ENCODE results near the gene LINGO4. TPM values are rescaled to one million over a fixed set of nuclear protein-coding genes. Genes with fewer than 3 reads are reported as not detected.

Gene LINGO4, protein sequence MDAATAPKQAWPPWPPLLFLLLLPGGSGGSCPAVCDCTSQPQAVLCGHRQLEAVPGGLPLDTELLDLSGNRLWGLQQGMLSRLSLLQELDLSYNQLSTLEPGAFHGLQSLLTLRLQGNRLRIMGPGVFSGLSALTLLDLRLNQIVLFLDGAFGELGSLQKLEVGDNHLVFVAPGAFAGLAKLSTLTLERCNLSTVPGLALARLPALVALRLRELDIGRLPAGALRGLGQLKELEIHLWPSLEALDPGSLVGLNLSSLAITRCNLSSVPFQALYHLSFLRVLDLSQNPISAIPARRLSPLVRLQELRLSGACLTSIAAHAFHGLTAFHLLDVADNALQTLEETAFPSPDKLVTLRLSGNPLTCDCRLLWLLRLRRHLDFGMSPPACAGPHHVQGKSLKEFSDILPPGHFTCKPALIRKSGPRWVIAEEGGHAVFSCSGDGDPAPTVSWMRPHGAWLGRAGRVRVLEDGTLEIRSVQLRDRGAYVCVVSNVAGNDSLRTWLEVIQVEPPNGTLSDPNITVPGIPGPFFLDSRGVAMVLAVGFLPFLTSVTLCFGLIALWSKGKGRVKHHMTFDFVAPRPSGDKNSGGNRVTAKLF
- under 0.01 TPM for total RNA-seq

DNA sequence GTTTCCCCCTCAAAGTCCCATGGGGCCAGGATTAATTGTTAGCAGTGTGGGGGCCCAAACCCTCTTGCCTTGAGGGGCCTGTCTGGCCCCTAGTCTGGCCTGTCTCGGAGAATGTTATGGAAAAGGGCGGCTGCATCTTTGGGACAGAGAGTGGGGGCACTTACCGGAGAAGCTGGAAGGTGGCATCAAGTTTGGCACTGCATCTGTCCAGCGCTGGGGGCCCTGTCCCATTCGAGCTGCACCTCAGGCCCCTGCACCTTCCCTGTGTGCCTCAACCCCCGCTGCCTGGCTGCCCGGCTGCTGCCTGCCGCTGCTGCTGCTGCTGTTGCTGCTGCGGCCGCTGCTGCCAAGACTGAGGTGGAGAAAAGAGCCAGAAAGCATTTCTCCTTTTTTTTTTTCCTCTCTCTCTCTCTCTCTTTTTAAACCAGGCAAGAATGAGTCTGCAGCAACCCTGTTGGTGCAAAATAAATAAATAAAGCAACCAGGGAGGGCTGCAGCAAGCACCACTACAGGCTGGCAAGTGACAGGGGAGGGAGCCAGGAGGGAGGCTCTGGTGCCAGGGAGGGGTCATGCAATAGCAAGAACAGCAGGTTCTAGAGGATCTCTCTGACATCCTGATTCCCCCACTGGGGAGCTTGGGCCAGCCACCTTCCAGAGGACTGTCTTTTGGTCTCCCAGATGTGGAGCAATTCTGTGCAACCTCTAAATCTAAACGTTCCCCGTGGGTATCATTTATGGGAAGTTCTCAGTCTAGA, at the start of gene LINGO4:
TSS of gene LINGO4 (minus strand) at position 354 of the 755 bp plus-strand sequence. CDS start 2,715 bp downstream, outside the sequence.
- Histone ChIP-seq H3K4me1 (ENCODE audit: insufficient read depth, low read length) (no peaks in the 10 kb centered on the region), H3K9me3 (ENCODE audit: low read depth, low read length) (no peaks in the 10 kb centered on the region), H3K4me3 (ENCODE audit: low read length) (no peak within 1 kb of the TSS), H3K27me3 (ENCODE audit: insufficient read depth, low read length) (peaks cover 2% of the 10 kb centered on the region)

DNA sequence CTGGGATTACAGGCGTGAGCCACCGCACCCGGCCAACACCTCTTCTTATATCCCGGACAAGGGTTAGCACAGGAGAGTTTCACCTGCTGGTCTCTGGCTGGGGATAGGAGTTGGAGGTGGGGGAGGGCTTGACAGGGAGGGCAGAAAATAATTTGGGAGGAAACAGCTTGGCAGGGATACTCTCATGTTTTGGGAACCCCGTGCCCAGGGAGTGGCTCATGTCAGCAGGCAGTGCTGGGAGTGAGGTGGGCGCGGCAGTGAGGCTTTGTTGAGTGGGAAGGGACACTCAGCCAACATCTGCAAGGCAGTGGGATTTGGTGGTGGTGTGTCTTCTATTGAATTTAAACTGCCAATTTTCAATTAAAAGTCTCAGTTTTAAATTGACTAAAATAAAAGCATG, 49.4 kb upstream of the LINGO4 start:
- H3K4me3 ChIP-seq (ENCODE audit: low read length), result no peak overlapping the region
- H3K9me3 ChIP-seq (ENCODE audit: low read depth, low read length), result no peaks in the 10 kb centered on the region
- peaks cover 15% of the 10 kb centered on the region for H3K4me1 ChIP-seq (ENCODE audit: insufficient read depth, low read length)

DNA sequence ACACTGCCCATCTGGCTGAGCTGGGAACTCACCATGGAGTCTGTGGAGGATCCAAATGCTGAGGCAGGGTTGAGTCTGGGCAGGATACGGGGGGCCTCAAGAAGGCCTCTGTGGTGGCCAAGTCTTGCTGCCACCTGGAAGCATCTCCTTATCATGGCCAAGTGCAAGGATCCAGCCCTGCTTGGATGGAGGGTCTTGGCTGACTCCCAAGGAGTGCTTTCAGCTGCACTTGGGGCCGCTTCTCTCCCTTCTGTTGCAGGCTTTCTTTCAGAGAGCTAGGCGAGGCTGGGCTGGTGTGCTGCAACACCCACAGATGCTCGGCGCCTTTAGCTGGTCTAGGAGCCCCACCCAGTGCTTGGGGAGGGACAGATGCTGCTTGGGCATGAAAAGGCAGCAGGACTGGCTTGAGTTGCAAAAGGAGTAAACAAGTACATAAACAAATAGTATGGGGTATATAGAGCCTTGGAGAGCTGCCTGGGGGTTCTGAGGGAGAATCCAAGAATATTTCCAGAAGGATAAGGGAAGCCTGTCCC, 48.3 kb upstream of the LINGO4 start, which contains the start of gene THEM5:
TSS of gene THEM5 (minus strand) at position 302 of the 533 bp plus-strand sequence. CDS start at position 155, 147 bp downstream.
- H3K4me1 ChIP-seq (ENCODE audit: insufficient read depth, low read length), result peaks cover 15% of the 10 kb centered on the region
- H3K9me3 ChIP-seq (ENCODE audit: low read depth, low read length), result no peaks in the 10 kb centered on the region
- H3K4me3 ChIP-seq (ENCODE audit: low read length), result no peak within 1 kb of the TSS
- peaks cover 4% of the 10 kb centered on the region for H3K27me3 ChIP-seq (ENCODE audit: insufficient read depth, low read length)

More for the DNA sequence above, 49.4 kb upstream of the LINGO4 start:
- no peaks in the 10 kb centered on the region for H3K27me3 ChIP-seq (ENCODE audit: insufficient read depth, low read length)

DNA sequence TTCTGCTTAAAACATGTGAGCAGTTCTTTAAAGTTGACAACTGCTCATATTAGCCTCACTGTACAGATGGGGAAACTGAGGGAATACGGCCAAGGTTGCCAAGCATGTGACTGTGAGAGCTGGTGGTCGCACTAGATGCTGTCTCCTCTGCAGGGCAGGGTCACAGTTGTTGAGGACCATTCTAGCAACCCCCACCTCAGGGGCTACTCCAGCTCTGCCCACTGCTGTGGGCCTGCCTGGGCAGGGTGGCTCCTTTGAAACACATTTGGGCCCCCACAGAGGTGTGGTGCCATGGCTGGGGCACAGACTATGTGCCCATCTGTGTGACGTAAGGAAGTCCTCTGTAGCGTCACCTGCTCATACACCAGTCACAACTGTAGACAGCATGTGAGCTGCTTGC, 47.5 kb upstream of the LINGO4 start:
- peaks cover 10% of the 10 kb centered on the region for H3K4me1 ChIP-seq (ENCODE audit: insufficient read depth, low read length)
- H3K27me3 ChIP-seq (ENCODE audit: insufficient read depth, low read length), result peaks cover 4% of the 10 kb centered on the region
- no peaks in the 10 kb centered on the region for H3K9me3 ChIP-seq (ENCODE audit: low read depth, low read length)
- no peak overlapping the region for H3K4me3 ChIP-seq (ENCODE audit: low read length)

DNA sequence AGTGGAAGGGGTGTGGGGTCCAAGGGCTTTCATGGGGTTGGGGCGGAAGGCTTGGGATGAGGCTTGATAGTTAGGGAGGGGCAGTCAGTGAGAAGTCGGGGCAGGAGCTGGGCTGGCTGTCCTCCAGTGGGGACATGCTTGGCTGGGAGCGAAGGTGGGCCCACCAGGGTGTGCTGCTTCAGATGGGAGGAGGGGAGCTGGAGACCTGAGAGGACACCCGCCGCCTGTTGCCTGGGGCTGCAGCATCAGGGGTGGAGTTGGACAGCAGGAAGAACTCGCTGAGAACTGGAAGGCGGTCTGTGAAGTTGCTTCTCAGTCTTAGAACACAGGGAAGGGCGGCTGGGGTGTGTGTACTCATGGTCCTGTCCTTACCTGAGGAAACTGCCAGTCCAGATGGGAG, 46.7 kb upstream of the LINGO4 start:
- Histone ChIP-seq H3K4me3 (ENCODE audit: low read length) (no peak overlapping the region), H3K4me1 (ENCODE audit: insufficient read depth, low read length) (peaks cover 1% of the 10 kb centered on the region), H3K27me3 (ENCODE audit: insufficient read depth, low read length) (peaks cover 4% of the 10 kb centered on the region), H3K9me3 (ENCODE audit: low read depth, low read length) (no peaks in the 10 kb centered on the region)

DNA sequence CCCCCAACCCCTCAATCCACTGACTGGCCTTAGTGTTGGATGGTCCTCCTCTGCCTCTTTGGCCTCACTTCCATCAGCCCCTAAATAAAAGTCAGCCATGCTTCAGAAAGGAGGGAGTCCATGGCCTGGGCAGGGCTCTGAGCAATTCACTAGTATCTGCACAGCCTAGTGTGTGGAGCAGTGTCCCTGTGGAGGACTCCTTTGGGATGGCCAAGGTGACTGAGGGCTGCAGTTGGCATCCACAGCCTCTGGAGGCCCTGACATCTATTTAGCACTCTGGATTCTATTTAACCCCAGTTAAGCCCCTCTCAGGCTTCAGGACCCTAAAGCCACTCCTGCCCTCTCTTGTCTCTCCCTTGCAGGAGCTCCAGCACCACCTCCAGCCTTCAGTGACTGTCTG, 44.7 kb upstream of the LINGO4 start:
- H3K27me3 ChIP-seq (ENCODE audit: insufficient read depth, low read length), result peaks cover 4% of the 10 kb centered on the region
- H3K4me3 ChIP-seq (ENCODE audit: low read length), result no peak overlapping the region
- no peaks in the 10 kb centered on the region for H3K9me3 ChIP-seq (ENCODE audit: low read depth, low read length)
- no peaks in the 10 kb centered on the region for H3K4me1 ChIP-seq (ENCODE audit: insufficient read depth, low read length)

DNA sequence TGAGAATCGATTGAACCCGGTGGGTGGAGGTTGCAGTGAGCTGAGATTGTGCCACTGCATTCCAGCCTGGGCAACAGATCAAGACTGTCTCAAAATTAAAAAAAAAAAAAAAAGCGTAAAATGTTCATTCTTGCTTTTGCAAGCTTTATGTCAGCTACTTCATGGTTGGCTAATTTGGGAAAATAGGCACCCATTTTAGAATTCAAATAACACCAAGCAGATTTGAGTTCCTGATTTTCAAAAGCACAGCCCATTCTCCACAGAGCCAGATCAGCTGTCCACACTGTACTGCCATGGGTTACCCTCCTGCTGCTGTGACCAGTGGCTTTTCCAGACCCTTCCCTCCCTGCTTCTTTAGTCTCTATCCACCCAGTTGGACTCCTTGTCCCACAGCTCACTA, 43.9 kb upstream of the LINGO4 start:
- Histone ChIP-seq H3K4me1 (ENCODE audit: insufficient read depth, low read length) (no peaks in the 10 kb centered on the region), H3K4me3 (ENCODE audit: low read length) (no peak overlapping the region), H3K9me3 (ENCODE audit: low read depth, low read length) (no peaks in the 10 kb centered on the region), H3K27me3 (ENCODE audit: insufficient read depth, low read length) (peaks cover 4% of the 10 kb centered on the region)

DNA sequence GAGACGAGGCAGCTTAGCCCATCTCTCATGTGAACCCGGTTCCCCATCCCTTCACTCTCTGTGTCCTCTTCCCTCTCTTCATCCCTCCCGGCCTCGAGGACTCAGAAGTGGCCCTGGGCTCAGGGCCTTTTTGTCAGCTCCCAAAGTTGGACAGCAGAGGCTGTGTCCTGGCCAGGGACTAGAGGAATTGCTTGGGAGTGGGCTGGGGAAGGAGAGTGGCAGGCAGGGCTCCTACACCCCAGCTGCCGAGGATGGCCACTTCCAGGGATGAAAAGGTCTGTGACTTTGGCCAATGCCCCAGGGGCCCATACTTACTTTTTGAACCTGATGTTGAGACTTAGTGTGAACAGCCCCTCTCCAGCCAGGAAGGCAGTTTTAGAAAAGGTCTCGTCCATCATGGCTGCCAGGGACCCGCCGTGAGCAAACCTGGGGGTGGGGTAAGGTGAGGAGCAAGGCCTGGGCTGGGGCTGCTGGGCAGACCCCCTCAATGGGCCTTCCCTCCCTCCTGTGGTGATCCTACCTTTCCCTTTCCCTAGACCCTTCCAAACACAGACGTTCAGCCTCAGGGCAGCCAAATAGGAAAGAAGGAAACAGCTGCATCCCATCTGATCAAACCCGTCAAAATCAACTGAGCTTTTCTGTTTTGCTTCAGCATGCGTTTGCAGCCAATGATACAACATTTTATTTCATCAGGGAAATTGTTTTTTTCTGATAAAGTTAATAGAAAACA, 42.8 kb upstream of the LINGO4 start:
- Histone ChIP-seq H3K4me1 (ENCODE audit: insufficient read depth, low read length) (no peaks in the 10 kb centered on the region), H3K9me3 (ENCODE audit: low read depth, low read length) (no peaks in the 10 kb centered on the region), H3K4me3 (ENCODE audit: low read length) (no peak overlapping the region), H3K27me3 (ENCODE audit: insufficient read depth, low read length) (peaks cover 4% of the 10 kb centered on the region)

DNA sequence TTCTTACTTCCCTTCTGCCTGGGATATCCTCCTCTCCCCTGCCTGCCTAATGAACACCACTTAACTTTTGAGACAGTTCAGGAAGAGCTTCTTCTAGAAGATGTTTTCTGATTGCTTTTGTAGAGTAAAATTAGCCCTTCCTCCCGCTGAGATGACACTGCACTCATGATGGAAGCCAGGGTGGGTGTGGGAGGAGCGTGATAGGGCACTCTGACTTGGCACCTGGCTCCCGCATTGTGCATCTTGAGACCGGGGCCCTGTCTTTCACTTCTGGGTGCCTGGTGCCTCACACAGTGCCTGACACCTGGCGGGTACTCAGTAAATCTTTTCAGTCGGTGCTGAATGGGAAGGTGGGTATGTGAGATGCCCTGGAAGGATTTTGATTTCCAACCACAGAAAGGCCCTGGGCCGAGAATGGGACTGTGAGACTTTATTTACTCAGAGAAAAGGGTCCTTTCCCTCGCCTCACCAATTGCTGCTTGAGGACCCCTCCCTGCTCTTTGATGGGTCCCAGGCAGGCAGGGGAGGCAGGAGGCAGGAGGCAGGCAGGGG, 41.5 kb upstream of the LINGO4 start:
- H3K9me3 ChIP-seq (ENCODE audit: low read depth, low read length), result no peaks in the 10 kb centered on the region
- peaks cover 4% of the 10 kb centered on the region for H3K27me3 ChIP-seq (ENCODE audit: insufficient read depth, low read length)
- H3K4me1 ChIP-seq (ENCODE audit: insufficient read depth, low read length), result no peaks in the 10 kb centered on the region
- H3K4me3 ChIP-seq (ENCODE audit: low read length), result no peak overlapping the region

DNA sequence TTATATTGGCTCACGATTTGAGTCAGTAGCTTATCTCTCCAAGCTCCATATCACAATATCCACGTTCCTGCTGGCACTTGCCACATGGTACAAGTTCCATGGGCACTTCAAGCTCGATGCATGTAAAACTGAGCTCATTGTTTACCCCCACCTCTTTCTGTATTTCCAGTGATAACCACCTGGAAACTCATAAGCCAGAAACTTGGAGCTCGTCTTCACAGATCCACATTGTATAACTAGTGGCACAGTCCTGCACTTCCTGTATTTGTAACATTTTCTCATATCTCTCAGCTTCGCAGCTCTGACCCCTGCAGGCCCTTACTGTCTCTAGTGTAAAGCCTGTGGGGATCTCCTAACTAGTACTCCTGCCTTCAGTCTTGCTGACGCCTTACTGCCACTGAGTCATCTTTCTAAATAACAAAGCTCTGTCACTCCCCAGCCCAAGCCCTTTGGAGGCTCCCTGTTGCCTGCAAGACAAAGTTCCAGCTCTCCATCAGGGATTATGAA, 40.9 kb upstream of the LINGO4 start:
- Histone ChIP-seq H3K4me3 (ENCODE audit: low read length) (no peak overlapping the region), H3K27me3 (ENCODE audit: insufficient read depth, low read length) (peaks cover 6% of the 10 kb centered on the region), H3K4me1 (ENCODE audit: insufficient read depth, low read length) (no peaks in the 10 kb centered on the region), H3K9me3 (ENCODE audit: low read depth, low read length) (no peaks in the 10 kb centered on the region)

DNA sequence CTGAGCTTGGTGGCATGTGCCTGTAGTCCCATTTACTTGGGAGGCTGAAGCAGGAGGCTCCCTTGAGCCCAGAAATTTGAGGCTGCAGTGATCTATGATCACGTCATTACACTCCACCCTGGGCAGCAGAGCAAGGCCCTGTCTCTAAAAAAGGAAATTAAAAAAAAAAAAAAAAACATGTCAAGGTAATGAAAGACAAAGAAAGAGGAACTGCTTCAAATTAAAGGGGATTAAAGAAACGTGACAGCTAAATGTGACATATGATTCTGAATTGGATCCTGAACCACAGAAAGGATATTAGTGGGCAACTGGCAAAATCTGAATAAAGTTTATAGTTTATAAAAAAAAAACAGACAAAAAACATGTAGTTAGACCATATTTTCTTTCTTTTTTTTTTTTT, 38.2 kb upstream of the LINGO4 start:
- no peaks in the 10 kb centered on the region for H3K9me3 ChIP-seq (ENCODE audit: low read depth, low read length)
- H3K4me3 ChIP-seq (ENCODE audit: low read length), result no peak overlapping the region
- peaks cover 27% of the 10 kb centered on the region for H3K27me3 ChIP-seq (ENCODE audit: insufficient read depth, low read length)
- peaks cover 19% of the 10 kb centered on the region for H3K4me1 ChIP-seq (ENCODE audit: insufficient read depth, low read length)

DNA sequence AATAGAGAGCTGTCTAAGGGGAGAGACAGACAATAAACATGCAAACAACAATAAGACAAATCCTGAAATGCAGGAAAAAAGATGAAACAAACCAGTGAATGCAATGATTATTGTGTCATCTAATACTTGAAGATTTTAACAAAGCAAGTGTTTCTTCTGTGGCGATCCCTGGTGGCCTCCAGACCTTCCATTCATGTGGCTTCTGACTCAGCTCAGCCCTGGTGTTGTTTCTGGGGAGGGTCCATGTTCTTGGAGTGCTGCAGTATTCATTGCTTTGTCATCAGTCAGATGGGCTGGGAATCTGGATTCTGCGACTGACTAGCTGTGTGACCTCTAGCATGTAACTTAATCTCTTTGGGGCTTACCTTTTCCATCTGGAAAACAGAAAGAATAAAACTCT, 35.9 kb upstream of the LINGO4 start:
- Histone ChIP-seq H3K27me3 (ENCODE audit: insufficient read depth, low read length) (peaks cover 35% of the 10 kb centered on the region), H3K9me3 (ENCODE audit: low read depth, low read length) (no peaks in the 10 kb centered on the region), H3K4me1 (ENCODE audit: insufficient read depth, low read length) (peaks cover 39% of the 10 kb centered on the region), H3K4me3 (ENCODE audit: low read length) (no peak overlapping the region)

DNA sequence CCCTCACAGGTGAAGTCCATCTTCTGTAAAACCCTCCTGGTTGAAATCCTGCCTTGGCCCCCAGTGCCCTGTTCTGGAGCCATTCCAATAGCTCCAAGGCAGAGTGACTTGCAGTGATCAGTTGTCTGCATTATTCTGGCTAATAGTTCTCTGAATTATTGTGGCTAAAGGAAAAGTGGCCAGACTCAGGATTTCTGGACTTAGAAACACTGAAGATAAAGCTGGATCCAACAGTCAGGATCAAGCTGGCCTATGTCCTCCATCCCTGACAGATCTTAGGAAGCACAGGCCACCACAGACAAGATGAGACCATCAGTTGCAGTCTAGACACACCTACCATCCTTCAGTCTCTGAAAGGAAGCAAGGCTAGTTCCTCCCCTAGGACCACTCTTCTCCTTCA, 35.2 kb upstream of the LINGO4 start:
- Histone ChIP-seq H3K9me3 (ENCODE audit: low read depth, low read length) (no peaks in the 10 kb centered on the region), H3K4me3 (ENCODE audit: low read length) (no peak overlapping the region), H3K4me1 (ENCODE audit: insufficient read depth, low read length) (peaks cover 40% of the 10 kb centered on the region), H3K27me3 (ENCODE audit: insufficient read depth, low read length) (peaks cover 35% of the 10 kb centered on the region)

All from mononuclear cell (primary cell).